Caco-2 (cell line): ENCODE measurements around the gene YWHAH. TPM values are rescaled to one million over a fixed set of nuclear protein-coding genes. Genes with fewer than 3 reads are reported as not detected.

Experiments
- BruUV-seq: library from RNA; stranded (reverse); fragments of 400-500 nt; replicated peaks from 2 replicates; lab custom pipeline; 2021; lab: Mats Ljungman, UMichigan
- CTCF ChIA-PET: fragments of 300-600 bp; sonication (Branson Sonifier 250); formaldehyde crosslinking; loops from one replicate; lab custom pipeline; 2022; ENCODE audit warnings: antibody characterized with exemption; lab: Charles Lee
- POLR2A ChIA-PET: fragments of 300-600 bp; sonication (Branson Sonifier 250); formaldehyde crosslinking; loops from one replicate; lab custom pipeline; 2022; ENCODE audit warnings: antibody characterized with exemption; lab: Charles Lee
- DNase-seq, 2 experiments: peaks; one replicate each; pipeline versions ENCODE4 v3.0.0 to v3.0.0-alpha.2; 2020 to 2022
- H3K27me3 ChIP-seq: replicated peaks from 2 replicates; pipeline ENCODE4 v1.6.0; 2011; ENCODE audit warnings: low read length; ENCODE audit not compliant: control insufficient read depth, insufficient read depth
- H3K36me3 ChIP-seq: 2 replicates; pipeline ENCODE4 v1.5.1; 2011; ENCODE audit warnings: low read length; ENCODE audit not compliant: control insufficient read depth, insufficient read depth
- H3K4me1 ChIP-seq: fragments of 250-450 bp; sonication (Bioruptor Pico); 2 replicates; pipeline ENCODE4 v1.5.1; 2020; ENCODE audit warnings: mild to moderate bottlenecking
- H3K4me3 ChIP-seq: 2 replicates; pipeline ENCODE4 v1.5.1; 2011; ENCODE audit warnings: low read depth, mild to moderate bottlenecking, control low read depth, low read length
- H3K9me3 ChIP-seq: fragments of 250-450 bp; sonication (Bioruptor Pico); 2 replicates; pipeline ENCODE4 v1.5.1; 2020; ENCODE audit warnings: mild to moderate bottlenecking, moderate library complexity
- H3K27ac Mint-ChIP-seq: one replicate; pipeline ENCODE4 v1.8.0; 2022; ENCODE audit warnings: mixed read lengths; ENCODE audit not compliant: unreplicated experiment
- H3K27me3 Mint-ChIP-seq: one replicate; pipeline ENCODE4 v1.8.0; 2022; ENCODE audit warnings: mixed read lengths; ENCODE audit not compliant: insufficient read depth, unreplicated experiment
- H3K36me3 Mint-ChIP-seq: one replicate; pipeline ENCODE4 v1.8.0; 2022; ENCODE audit warnings: mild to moderate bottlenecking, mixed read lengths; ENCODE audit not compliant: insufficient read depth, unreplicated experiment
- H3K4me1 Mint-ChIP-seq: one replicate; pipeline ENCODE4 v1.8.0; 2022; ENCODE audit warnings: low read depth, mixed read lengths; ENCODE audit not compliant: unreplicated experiment
- H3K4me3 Mint-ChIP-seq: one replicate; pipeline ENCODE4 v1.8.0; 2022; ENCODE audit warnings: mild to moderate bottlenecking, moderate library complexity, mixed read lengths; ENCODE audit not compliant: unreplicated experiment
- H3K9me3 Mint-ChIP-seq: one replicate; pipeline ENCODE4 v1.8.0; 2022; ENCODE audit warnings: mixed read lengths; ENCODE audit not compliant: unreplicated experiment
- intact Hi-C: fragments of 100-400 bp; cut with micrococcal nuclease; formaldehyde crosslinking; loops from one replicate; pipeline ENCODE4 v1.10.0; 2022; ENCODE audit not compliant: unreplicated experiment
- total RNA-seq: library from RNA; stranded (reverse); gene quantifications from 2 replicates; pipeline ENCODE4 v1.2.3, GENCODE V29; 2022
- TF ChIP-seq, protein P1 (sequence below), 2 experiments: fragments of 200-600 bp in 1 of 2; IDR thresholded peaks; 1 replicate in 1 of 2; 2 replicates in 1 of 2; pipeline versions ENCODE4 v1.5.1 to v1.8.0; 2011 to 2022; ENCODE audit warnings: antibody characterized with exemption in 1 of 2, control low read depth in 1 of 2, inconsistent platforms in 1 of 2, low read depth in 1 of 2, low read length in 1 of 2, mild to moderate bottlenecking in 1 of 2, moderate library complexity in 1 of 2; ENCODE audit not compliant: insufficient read depth in 1 of 2, severe bottlenecking in 1 of 2, unreplicated experiment in 1 of 2

The YWHAH gene
- total RNA-seq, 1 experiment from 2014 or later = 135 TPM

- TF ChIP-seq, protein P1, sequence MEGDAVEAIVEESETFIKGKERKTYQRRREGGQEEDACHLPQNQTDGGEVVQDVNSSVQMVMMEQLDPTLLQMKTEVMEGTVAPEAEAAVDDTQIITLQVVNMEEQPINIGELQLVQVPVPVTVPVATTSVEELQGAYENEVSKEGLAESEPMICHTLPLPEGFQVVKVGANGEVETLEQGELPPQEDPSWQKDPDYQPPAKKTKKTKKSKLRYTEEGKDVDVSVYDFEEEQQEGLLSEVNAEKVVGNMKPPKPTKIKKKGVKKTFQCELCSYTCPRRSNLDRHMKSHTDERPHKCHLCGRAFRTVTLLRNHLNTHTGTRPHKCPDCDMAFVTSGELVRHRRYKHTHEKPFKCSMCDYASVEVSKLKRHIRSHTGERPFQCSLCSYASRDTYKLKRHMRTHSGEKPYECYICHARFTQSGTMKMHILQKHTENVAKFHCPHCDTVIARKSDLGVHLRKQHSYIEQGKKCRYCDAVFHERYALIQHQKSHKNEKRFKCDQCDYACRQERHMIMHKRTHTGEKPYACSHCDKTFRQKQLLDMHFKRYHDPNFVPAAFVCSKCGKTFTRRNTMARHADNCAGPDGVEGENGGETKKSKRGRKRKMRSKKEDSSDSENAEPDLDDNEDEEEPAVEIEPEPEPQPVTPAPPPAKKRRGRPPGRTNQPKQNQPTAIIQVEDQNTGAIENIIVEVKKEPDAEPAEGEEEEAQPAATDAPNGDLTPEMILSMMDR (IDR thresholded peaks at IDR 0.05; ENCODE audit: insufficient read depth in 1 of 2, low read depth in 1 of 2, low read length in 1 of 2, severe bottlenecking in 1 of 2, unreplicated experiment in 1 of 2) = peak; percentile 79 to 94
- ChIA-PET CTCF (interaction anchor here (0.6 to 1.7 kb wide), 56 partner anchors 9 to 554 kb away, joined by 3 to 33 read pairs (median 4); partner anchors contain the start of genes DEPDC5, FBXO7, PISD and RFPL2), POLR2A (interaction anchor here (1.0 to 1.1 kb wide), 2 partner anchors 217 to 309 kb away, joined by 3 to 7 read pairs; partner anchors contain the start of genes DEPDC5 and PISD)
- peak; percentile 79 to 94 for DNase-seq
- Histone ChIP-seq H3K4me3 (peak overlapping the region; percentile 67), H3K27me3 (no peaks in the 10 kb centered on the region), H3K9me3 (no peaks in the 10 kb centered on the region), H3K36me3 (no peaks in the 10 kb centered on the region), H3K4me1 (no peaks in the 10 kb centered on the region)
- H3K4me1 Mint-ChIP-seq = peaks cover 7% of the 10 kb centered on the region
- peaks cover 9% of the 10 kb centered on the region for H3K9me3 Mint-ChIP-seq
- H3K4me3 Mint-ChIP-seq = peak overlapping the region; percentile 93
- H3K36me3 Mint-ChIP-seq = peaks cover 11% of the 10 kb centered on the region
- H3K27ac Mint-ChIP-seq = peak overlapping the region; percentile 81
- no TSS peak for BruUV-seq
- H3K27me3 Mint-ChIP-seq = no peaks in the 10 kb centered on the region
- intact Hi-C loops = loop anchor here (1.0 kb wide), 5 partner anchors 98 to 409 kb away; partner anchors contain the start of gene RFPL2
Measured at GRCh38 chr22:31970490-31971444, 26.4 kb downstream of the YWHAH start.

DNA sequence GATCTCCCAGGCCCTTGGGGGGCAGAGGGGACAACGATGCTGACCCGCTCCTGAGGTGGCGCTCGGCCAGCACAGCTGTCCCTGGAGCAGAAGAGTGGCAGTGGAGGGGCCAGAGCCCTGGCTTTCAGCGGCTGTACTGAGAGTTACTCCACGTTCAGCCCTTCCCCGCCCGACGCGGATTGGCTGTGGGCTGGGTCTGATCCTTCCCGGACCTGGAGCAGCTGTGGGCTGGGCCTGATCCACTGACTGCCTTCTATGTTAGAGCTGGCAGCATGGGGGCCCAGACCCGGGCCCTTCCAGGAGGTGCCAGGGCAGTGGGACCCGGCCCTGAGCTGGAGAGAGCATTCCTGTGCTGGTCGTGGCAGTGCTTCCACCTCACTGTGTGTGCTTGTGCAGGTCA is 27.8 kb downstream of the YWHAH start:
- no TSS peak for BruUV-seq
- DNase-seq = no peak
- Mint-ChIP-seq H3K4me3 (no peak overlapping the region), H3K9me3 (peaks cover 9% of the 10 kb centered on the region), H3K4me1 (peaks cover 7% of the 10 kb centered on the region), H3K36me3 (peaks cover 11% of the 10 kb centered on the region), H3K27ac (no peak overlapping the region), H3K27me3 (no peaks in the 10 kb centered on the region)
- Histone ChIP-seq H3K27me3 (no peaks in the 10 kb centered on the region), H3K4me3 (no peak overlapping the region), H3K9me3 (no peaks in the 10 kb centered on the region), H3K4me1 (no peaks in the 10 kb centered on the region), H3K36me3 (no peaks in the 10 kb centered on the region)
- ChIA-PET CTCF (interaction anchor here (0.6 kb wide), 1 partner anchor 636 kb away, joined by 4 read pairs; no protein-coding TSS in a partner anchor), POLR2A (no interaction called here)
- intact Hi-C loops = no loop called here
- TF ChIP-seq, protein P1 (IDR thresholded peaks at IDR 0.05; ENCODE audit: insufficient read depth in 1 of 2, low read depth in 1 of 2, low read length in 1 of 2, severe bottlenecking in 1 of 2, unreplicated experiment in 1 of 2) = no peak

GRCh38 chr22:31973739-31974138 is 29.4 kb downstream of the YWHAH start:
- no peaks in the 10 kb centered on the region for H3K27me3 ChIP-seq
- no peaks in the 10 kb centered on the region for H3K36me3 ChIP-seq
- no peak overlapping the region for H3K4me3 ChIP-seq
- ChIA-PET POLR2A (no interaction called here), CTCF (no interaction called here)
- no TSS peak for BruUV-seq
- no peaks in the 10 kb centered on the region for H3K9me3 ChIP-seq
- intact Hi-C loops = no loop called here
- Mint-ChIP-seq H3K36me3 (peaks cover 11% of the 10 kb centered on the region), H3K9me3 (peaks cover 9% of the 10 kb centered on the region), H3K4me3 (no peak overlapping the region), H3K27me3 (no peaks in the 10 kb centered on the region), H3K4me1 (peaks cover 7% of the 10 kb centered on the region), H3K27ac (no peak overlapping the region)
- TF ChIP-seq, protein P1 (IDR thresholded peaks at IDR 0.05; ENCODE audit: insufficient read depth in 1 of 2, low read depth in 1 of 2, low read length in 1 of 2, severe bottlenecking in 1 of 2, unreplicated experiment in 1 of 2) = no peak
- no peak for DNase-seq
- H3K4me1 ChIP-seq = no peaks in the 10 kb centered on the region
